GM20431 (cell line): ENCODE results near the gene MACROD1.

Experiments
- in situ Hi-C: fragments of 300-500 bp; cut with MseI, MboI; formaldehyde crosslinking; loops from one replicate; pipeline ENCODE4 v1.15.0; 2020; ENCODE audit warnings: low sequenced_read_pairs; ENCODE audit not compliant: unreplicated experiment

MACROD1 gene

DNA sequence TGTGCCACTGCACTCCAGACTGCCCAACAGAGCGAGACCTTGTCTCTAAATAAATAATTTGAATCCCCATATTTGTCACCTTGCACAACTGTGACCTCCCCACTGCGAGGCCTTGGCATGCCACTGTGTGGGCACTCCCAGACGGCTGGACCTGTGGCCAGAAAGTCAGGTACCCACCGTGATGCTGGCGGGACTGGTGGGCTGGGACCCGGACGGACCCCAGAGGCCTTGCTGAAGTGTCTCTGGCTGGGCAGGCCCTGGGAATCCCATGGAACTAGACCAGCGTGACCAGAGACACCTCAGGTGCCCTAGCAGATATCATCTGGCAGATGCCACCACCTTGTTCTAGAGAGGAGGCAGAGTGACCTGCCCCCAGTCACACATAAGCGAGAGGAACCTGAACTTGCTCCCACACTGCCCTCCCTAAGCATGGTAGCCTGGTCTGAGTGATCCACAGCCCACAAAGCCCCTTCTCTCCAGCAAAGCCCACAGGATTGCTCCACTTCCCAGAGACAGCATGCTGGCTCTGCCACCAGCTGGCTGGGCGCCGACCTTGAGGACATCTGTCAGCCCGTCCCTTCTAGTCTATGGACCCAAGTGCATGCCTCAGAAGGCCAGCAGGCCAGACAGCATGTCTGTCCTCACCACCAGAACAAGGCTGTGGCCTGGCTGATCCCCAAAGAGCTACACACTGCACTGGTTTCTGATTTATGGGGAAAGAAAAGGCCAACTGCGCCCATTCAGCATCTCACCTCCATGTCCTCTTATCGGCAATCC is 9.5 kb downstream of the MACROD1 start:
- in situ Hi-C loops, result no loop called here

DNA sequence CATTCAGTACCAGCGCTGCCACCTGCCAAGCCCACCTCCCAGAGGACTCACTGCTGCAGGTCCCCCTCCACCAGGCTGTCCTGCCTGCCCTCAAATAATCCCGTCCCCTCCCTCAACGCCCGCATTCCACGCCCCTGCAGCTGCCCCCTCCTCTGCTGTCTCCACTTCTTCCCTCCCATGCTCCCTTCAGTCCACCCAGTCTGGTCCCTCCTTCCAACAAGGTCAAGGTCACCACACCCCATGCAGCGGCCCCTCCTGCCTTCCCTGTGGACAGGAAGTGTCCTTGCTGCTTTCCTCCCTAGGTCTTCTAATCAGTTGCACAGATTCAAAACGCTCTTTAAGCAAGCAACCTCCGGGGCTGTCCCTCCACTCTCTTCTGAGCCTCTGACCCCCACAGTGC is 12.1 kb downstream of the MACROD1 start:
- in situ Hi-C loops, result no loop called here

DNA sequence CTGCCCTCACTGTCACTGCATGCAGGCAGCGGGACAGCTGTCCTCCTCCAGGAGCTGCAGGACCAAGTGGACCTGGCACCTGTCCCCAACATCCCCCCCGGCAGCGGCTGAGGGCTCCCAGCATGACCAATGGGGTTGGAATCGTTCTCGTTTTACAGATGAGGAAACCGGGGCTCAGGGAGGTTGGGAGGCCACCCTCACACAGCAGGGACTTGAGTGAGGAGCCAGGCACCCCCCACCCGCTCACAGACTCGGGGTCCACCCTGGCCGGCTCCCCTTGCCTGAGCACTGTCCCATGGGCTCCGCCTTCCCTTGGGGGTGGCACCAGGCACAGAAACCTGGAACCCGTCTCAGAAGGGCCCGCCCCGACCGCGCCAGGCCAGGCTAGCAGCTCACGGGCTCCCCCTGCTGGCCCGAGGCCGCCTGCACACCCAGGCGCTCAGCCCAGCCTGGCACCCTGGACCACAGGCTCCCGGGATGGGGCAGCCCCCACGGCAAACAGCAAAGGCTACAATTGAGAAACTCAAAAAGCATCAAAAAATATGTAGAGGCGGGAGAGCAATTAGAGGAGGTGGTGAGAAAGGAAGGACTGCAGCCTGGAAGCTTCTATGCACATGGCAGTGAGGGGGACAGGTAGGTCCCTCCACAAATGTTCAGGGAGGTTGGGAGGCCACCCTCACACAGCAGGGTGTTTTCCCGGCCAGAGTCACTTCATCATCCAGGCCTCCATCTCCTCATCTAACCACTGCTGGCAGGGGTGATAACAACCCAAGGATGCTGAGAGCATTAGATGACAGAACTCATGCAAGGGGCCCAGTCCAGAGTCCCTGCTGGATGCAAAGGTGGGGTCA is 12.8 kb downstream of the MACROD1 start:
- in situ Hi-C loops, result no loop called here

DNA sequence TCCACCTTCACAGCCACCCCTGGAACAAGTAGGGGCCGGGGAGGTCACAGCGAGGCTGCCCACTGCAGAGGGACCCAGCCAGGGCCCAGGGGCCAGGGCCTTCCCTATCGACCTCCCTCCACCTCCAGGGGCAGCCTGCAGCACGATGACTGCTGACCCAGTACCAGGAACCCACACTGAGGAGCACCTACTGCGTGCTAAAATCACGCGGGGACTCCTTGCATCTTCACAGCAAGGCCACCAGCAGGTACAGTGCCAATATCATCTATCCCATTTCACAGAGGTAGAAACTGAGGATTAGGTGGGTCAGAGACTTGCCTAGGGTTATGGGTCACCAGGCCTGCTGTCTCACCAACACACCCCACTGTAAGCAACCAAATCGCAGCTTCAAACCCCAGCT is 14.6 kb downstream of the MACROD1 start:
- in situ Hi-C loops, result no loop called here

DNA sequence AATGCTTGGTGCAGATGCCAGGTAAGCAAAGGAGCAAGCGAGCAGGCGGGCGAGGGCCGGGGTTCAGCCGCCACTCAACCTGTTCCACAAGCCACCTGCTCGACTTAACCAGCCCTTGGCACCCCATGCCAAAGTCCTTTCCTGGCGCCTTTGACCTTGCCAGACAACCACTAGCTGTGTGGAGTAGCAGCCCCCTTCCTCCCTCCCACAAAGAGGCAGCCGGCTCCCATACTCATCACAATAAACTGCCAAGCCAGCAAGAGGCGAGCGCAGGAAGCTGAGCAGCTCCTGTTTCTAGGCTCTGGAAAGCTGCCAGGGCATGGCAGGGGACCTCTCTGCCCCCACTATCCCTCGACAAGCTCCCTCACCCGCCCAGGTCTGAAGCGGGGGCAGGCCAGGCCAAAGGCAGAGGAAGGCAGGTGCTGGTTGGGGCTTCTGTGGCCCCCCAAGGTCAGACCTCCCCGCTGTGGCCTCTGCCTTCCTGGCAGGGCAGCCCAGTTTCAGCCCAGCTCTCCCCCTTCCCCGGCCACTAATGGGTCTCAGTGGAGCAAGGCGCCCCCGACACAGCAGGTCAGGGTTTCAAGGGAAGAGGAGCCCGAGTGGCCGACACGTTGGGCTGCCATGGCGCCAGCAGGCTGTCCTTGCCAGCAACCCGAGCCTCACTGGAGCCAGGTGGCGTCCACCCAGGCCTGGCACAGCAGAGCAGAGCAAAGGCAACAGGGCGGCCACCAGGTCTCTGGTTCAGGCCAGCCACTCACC is 15.3 kb downstream of the MACROD1 start:
- in situ Hi-C loops, result no loop called here

DNA sequence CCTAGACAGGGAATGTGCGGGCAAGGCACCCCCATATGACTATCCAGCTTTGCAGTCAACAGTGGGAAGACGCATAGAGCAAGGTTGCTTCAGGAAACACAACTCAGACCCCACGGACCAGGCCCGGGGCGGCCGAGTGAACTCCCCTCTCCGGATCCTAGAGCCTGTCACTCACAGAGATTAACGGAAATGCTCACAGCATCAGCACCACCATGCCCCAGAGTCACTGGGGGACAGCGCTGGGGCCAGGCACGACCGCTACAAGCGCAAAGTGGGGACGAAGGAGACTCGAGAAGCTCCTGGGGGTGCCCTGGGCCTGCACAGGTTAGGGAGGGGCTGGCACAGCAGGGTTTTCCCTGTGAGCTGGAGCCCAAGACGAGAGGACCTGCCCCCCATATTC is 15.9 kb downstream of the MACROD1 start:
- in situ Hi-C loops, result no loop called here

DNA sequence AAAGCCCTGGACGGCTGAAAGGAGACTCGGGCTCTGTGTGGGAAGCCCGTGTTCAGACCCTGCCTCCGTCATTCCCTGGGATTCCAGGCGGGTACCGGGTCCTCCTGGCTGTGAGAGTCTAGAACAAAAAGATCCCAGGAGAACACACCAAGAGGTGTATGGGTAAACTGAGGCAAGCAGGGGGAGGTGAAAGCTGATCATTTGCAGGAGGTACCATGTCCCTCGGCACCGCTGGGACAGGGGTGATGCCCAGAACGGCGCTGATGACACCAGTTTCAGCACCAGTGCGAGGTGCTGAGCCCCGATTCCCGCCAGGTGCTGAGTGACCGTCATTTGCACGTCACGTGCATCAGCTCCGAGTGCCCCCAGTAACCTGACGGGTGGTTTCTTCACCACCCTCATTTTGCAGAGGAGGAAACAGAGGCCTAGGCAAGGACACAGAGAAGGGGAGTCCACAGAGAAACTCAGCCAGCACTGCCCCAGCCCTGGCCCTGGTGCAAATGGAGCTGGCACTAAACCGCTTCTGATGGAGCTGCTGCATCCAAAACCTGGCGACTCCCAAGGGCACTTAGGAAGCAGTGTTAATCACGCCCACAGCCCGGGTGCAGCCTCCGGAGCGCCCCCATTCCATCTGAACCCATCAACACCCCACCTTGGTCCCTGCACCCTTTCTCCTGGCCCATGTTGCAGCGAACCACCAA is 16.8 kb downstream of the MACROD1 start:
- in situ Hi-C loops, result loop anchor here (10.0 kb wide), 2 partner anchors 144 to 314 kb away; partner anchors contain the start of gene MARK2

DNA sequence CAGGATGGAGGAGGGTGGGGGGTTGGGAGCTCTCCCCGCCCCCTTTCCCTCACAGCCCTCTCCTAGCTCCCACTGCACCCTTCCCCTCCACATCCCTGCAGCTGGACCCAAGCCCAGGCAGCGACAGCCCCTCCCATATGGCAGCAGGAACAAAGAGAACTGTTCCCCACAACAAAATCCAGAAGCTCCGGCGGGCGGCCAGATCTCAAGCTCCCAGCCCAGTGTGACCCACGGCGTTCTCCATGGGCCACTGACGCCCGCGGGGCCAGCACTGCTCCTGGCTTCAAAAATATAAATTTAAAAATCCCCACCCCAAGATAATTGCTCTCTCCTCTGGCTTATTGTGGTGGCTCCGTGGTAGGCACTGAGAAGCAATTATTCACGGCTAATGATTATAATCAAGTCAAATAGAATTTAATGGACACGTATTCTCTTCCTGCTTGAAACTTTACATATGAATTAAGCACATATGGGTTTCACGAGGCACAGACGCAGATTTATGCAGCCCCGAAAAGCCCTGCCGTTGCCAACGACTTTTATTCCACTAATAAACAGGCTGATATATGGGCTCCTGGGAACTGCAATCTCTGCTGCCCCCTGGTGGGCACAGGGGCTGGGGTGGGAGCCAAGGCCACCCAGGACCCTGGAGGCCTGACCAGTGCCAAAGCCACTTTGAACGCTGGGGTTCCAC is 17.5 kb downstream of the MACROD1 start:
- in situ Hi-C loops, result loop anchor here (10.0 kb wide), 2 partner anchors 144 to 314 kb away; partner anchors contain the start of gene MARK2

DNA sequence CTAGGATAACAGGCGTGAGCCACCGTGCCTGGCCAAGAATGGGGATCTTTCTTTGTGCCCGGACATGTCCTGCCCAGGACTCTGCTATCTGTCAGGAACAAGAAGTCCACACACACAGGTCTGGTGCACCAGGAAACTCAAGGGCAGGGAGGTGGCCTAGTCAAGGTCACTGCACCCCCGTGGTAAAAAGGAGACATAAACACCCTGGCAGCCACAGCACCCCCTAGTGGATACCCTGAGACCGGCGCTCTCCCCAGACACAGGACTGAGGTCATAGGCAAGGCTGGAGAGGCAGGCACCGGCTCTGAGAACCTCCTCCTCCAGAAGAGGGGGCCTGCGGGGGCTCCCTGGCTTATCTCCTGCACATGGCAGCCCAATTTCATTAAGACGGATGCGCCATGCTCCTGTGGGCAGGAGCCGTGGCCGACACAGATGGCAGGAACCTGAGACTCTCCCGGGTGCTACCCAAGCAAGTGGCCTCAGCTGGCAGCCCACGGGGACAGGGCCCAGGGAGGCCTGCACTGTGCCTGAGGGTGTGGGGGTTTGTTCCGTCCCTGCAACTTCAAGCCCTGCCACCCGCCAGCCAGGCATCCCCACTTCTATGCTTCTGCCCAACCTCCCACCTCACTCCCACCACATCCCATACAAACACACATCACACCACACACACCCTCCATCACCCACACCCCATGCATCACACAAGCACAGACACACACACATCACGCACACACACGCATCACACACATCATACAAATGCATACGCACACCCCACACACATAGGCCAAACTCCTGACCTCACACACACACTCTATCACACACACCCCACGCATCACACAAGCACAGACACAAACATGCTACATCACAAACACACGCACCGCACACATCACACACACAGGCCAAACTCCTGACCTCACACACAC is 19.6 kb downstream of the MACROD1 start:
- in situ Hi-C loops, result loop anchor here (10.0 kb wide), 2 partner anchors 141 to 311 kb away; partner anchors contain the start of gene MARK2

DNA sequence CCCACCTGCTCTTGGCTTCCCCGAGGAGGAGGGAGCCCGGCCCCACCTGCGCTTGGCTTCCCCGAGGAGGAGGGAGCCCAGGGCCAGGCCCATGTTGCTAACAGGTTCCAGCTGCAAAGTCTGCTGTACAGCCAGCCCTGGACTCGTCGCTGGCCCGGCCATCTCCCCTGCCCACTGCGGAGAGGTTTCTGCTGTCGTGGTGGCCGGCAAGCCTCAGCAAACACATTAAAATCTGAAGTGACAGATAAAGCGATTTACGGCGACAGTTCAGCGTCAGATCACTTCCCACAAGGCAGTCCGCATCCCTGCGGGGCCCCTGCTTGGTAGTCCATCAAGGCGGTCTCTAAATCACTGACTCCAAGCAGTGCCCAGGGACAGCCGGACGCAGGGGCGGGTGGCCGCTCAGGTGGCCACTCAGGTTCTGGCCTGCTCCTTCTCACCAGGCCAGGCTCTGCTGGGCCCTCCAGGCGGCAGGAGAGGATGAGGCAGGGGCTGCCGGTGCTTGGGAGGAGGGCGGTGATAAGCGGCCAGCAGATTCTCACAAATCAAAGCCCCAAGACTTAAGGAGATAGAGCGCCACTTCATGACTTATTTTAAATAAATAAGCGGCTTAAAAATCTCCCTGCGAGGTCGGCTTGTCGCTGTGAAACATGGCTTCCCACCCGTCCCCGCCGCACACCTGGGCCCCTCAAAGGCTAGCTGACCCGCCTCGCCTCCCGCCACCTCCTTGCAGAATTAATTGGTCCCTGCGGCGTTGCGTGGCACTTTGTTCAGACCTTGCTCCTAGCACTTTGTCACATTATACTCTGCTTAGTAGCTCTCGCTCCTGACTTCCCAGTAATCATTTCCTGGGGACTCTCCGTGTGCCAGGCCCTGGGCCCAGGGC is 21.1 kb downstream of the MACROD1 start:
- in situ Hi-C loops, result loop anchor here (10.0 kb wide), 2 partner anchors 140 to 310 kb away; partner anchors contain the start of gene MARK2

DNA sequence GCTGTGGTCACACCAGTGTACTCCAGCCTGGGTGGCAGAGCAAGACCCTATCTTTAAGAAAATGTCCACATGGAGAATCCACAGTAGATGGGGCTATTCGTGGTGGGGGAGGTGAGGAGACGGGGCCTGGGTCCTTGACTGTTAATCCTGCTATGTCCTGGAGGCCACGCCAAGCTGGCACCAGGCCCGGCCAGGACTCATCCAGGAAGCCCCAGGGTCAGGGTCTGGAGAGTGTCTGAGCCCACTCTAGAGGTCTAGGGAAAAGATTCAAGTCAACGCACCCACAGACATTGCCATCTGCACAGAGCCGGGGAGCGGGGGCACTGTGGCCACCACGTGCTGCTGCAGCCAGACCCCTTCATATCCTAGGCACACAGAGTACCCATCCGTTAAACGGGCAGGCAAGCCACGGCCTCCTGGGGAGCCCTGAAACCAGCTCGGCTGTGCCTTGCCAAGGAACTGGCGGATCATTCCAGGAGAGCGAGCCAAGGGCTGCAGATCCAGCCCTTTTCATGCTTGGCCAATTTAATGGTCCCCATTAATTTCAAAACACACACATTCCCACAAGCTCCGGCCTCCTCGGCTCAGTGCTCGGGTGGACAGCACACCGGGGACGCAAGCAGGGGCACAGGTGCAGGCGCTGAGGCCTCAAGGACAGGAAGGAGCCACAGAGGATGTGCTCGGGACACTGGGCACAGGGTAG is 24.7 kb downstream of the MACROD1 start:
- in situ Hi-C loops, result loop anchor here (10.0 kb wide), 2 partner anchors 136 to 306 kb away; partner anchors contain the start of gene MARK2

DNA sequence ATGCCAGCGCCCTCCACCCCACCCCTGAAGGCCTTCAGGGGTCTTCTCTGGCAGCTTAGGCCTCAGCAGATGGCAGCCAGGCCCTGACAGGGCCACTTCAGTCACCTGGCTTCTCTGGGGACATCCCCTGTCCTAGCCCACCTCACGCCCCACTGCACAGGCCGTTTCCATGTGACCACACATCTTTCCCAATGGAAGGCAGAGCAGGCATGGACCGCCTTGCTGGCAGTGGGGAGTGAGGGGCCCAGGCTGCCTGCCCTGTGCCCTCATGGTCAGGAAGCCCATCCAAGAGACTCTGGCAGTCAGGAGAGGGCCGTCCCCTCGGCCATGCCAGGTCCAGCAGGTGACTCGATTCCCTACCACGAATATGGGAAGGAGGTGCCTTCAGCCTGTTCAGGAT is 25.8 kb downstream of the MACROD1 start:
- in situ Hi-C loops, result loop anchor here (10.0 kb wide), 2 partner anchors 135 to 305 kb away; partner anchors contain the start of gene MARK2

DNA sequence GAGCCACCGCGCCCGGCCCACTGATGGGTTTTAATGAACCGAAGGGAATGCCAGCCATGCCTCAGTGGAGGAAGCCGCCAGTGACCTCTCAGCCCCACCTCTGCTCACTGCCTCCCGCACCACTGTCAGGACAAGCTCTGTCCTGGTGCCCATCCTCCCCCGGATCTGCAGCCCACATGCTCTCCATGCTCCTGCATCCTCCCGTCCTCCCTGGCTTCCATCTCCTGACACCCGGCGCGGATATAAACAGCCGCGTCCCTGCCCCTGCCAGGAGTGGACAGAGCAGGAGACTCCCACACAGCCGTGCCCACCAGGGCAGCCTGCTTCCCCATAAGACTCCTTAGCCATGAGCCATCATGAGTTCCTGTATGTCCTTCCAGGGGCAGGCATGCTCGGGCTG is 26.9 kb downstream of the MACROD1 start:
- in situ Hi-C loops, result no loop called here

DNA sequence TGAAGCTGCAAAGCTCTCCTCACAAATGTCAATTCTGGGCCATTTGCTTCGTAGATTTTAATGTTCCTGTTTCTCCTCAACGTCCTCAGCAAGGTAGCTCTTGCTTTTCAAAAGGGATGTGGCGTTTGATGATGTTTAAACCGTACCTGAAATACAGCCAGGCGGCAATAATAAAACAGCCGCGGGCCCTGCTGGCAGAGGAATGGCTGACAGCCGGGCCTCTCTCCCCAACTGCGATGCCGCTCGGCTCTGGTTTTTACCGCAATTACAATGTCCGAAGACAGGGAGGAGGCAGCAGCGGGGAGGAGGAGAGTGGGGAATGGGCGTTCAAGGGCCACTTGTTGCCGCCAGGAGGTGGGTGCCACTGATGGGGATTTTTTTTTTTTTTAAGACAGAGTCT is 27.5 kb downstream of the MACROD1 start:
- in situ Hi-C loops, result no loop called here

DNA sequence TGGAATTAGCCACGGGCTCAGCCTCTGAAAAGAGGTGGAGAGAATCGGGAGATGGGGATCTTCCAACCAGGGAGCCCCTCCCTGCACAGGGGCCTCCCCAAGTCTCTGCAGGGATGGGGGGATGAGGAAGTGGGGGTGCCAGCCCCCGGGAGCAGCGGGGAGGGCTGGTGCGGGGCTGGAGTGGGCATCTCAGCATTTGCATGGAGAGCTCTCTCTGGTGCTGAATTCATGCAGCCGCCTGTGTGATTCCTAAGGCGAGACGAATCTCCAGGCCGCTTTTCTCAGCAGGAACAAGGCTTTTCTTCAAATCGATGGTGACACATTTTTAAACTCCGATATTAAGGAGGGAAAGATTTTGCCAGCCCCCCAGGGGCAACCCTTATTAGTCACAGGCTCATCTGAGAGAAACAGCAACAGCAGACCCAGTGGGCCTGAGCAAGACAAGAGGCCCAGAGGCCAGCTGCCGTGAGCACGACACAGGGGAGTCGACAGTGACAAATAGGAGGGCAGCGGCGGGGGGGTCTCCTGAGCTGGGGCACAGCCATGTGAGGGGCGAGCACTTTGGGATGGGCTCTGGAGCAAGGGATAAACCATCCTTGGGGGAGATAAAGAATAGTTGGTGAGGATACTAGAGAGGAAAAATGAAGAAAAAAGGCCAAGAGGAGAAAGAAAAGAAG is 29.0 kb downstream of the MACROD1 start:
- in situ Hi-C loops, result no loop called here

DNA sequence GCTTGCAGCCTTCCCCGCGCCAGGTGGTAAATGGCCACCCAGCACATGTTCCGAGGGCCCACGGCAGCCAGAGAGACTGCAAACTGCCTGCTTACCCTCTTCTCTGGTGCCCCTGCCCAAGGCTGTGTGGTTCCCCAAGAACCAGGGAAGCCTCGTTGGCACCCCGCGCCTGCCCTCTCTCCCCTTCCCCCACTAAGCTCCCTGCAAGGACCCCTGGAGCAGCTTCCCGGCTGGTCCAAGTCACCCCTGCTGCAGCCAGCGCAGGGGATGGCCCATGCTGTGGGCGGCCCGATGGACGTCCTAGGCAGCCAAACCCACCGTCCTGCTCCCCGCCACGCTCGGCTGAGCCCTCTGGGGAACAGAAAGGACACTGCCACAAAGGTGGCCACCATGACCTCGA is 30.2 kb downstream of the MACROD1 start:
- in situ Hi-C loops, result no loop called here
